ENCODE measurements around the gene ZFP64.
"Not testable (repeated sequence)": the region's sequence is repeated elsewhere in the genome, so short reads cannot be mapped to it uniquely, and the experiment has no call there.

ZFP64 gene

DNA sequence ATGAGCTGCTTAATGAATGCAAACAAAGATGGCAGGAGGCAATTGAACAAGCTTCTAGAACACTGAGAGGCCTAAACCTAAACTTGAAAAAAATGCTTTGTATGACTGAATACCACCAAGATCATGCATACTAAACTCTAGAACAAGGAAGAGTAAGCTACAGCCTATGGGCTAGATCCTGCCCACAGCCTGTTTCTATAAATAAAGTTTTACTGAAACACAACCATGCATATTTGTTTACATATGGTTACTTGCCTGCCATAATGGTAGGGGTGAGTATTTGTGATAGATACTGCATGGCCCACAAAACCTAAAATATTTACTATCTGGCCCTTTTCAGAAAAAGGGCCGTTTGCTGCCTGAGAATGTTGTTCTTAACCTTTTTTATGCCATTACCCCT, 37.0 kb downstream of the ZFP64 start:
- DNase-seq (ENCODE audit: low spot score): no peak

GRCh38 chr20:52153896-52154295, 37.7 kb downstream of the ZFP64 start:
- no peak for DNase-seq (ENCODE audit: low spot score)

GRCh38 chr20:52152921-52153320, 38.7 kb downstream of the ZFP64 start:
- DNase-seq (ENCODE audit: low spot score): no peak

DNA sequence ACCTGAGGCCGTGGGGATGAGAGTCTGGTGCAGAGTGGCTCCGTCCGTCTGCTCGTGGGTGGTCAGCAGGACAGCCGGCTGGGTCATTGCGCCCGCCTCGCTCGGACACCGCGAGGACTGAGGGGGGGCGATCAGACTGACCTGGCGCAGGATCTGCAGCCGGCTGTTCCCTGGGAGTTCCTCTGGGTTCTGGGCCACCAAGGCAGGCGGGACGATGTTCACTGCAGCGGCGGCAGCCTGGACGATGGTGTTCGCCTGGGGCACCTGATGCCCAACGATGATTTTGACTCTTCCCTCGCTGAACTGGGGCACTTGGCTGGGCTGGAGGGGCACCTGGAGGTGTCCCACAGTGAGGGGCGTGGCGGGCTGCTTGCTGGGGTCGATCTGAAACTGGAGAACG, 39.2 kb downstream of the ZFP64 start:
- DNase-seq (ENCODE audit: low spot score): no peak

- DNase-seq (ENCODE audit: low spot score): peak; percentile 39
Measured at GRCh38 chr20:52150440-52151258, 40.9 kb downstream of the ZFP64 start.

DNA sequence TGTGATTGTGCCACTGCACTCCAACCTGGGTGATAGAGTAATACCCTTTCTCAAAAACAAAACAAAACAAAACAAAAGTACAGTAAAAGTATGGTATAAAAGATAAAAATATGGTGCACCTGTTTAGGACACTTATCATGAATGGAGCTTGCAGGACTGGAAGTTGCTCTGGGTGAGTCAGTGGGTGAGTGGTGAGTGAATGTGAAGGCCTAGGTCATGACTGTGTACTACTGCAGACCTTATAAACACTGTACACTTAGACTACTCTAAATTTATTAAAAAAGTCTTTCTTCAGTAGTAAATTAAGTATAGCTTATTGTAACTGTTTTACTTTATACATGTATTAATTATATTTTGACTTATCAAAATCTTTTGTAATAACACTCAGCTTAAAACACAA, 46.0 kb downstream of the ZFP64 start:
- DNase-seq (ENCODE audit: low spot score): no peak

DNA sequence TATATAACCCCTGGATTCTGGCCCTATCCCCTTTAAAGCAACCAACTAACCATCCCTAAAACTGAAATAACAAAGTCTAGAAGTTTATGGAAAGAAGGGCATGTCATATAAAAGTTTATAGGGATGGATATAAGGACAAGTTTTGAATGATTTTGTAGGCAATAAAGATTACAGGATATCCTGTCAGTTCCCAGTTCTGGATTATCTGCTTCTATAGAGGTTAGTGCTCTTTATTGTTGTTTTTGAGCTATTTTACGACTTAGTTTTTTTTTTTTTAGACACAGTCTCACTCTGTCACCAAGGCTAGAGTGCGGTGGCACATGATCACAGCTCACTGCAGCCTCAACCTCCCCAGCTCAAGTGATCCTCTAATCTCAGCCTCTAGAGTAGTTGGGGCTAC, 48.3 kb downstream of the ZFP64 start:
- no peak for DNase-seq (ENCODE audit: low spot score)

- no peak for DNase-seq (ENCODE audit: low spot score)
Measured at GRCh38 chr20:52142757-52143156, 48.8 kb downstream of the ZFP64 start.

- no peak for DNase-seq (ENCODE audit: low spot score)
Measured at GRCh38 chr20:52139986-52140385, 51.6 kb downstream of the ZFP64 start.

DNA sequence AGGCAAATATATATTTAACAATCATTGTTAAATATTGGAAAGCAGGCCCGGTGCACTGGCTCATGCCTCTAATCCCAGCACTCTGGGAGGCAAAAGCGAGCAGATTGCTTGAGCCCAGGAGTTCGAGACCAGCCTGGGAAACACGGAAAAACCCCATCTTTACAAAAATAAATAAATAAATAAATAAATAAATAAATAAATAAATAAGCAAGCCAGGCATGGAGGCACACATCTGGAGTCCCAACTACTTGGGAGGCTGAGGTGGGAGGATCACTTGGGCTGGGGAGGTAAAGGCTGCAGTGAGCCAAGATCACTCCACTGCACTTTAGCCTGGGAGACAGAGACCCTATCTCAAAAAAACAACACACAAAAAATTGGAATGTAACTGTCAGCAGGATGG, 53.7 kb downstream of the ZFP64 start:
- no peak for DNase-seq (ENCODE audit: low spot score)

GRCh38 chr20:52133714-52134113, 57.9 kb downstream of the ZFP64 start:
- DNase-seq (ENCODE audit: low spot score): not testable (repeated sequence)

GRCh38 chr20:52132337-52132736, 59.2 kb downstream of the ZFP64 start:
- DNase-seq (ENCODE audit: low spot score): no peak

- DNase-seq (ENCODE audit: low spot score): no peak
Measured at GRCh38 chr20:52131048-52131643, 60.4 kb downstream of the ZFP64 start.

DNA sequence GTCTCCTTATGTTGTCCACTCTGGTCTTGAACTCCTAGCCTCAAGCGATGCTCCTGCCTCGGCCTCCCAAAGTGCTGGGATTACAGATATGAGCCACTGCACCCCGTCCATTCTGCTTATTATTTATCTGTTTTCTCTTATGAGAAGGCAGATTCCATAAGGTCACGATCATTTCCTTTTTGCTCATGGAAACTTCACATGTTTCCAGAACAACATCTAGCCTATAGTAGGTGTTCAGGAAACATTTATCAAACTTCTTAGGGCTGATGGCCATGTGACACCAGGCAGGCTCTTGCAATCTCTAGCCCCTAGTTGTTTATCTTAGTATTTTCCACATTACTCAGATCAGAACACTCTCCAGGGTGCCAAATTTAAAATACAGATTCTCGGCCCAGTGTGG, 61.2 kb downstream of the ZFP64 start:
- no peak for DNase-seq (ENCODE audit: low spot score)

GRCh38 chr20:52129611-52130010, 62.0 kb downstream of the ZFP64 start:
- DNase-seq (ENCODE audit: low spot score): no peak

- DNase-seq (ENCODE audit: low spot score): no peak
Measured at GRCh38 chr20:52127309-52127708, 64.3 kb downstream of the ZFP64 start.

DNA sequence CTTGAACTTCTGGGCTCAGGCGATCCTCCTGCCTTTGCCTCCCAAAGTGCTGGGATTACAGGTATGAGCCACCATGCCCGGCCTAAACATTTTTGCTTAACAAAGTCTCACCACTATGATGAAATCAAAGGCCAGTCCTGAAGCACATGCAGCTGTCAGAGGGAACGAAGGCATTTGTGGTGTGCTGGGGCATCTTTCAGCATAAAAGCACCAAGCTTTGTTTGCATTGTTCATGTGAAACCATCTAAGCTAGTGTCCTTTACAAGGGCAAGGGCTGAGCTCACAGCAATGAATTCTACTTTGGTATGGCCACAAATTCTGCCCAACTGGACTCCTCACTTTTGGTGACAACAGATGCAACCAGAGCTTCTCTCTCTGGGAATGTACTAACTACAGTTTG, 66.8 kb downstream of the ZFP64 start:
- DNase-seq (ENCODE audit: low spot score): no peak

GRCh38 chr20:52118696-52119095, 72.9 kb downstream of the ZFP64 start:
- DNase-seq (ENCODE audit: low spot score): no peak

DNA sequence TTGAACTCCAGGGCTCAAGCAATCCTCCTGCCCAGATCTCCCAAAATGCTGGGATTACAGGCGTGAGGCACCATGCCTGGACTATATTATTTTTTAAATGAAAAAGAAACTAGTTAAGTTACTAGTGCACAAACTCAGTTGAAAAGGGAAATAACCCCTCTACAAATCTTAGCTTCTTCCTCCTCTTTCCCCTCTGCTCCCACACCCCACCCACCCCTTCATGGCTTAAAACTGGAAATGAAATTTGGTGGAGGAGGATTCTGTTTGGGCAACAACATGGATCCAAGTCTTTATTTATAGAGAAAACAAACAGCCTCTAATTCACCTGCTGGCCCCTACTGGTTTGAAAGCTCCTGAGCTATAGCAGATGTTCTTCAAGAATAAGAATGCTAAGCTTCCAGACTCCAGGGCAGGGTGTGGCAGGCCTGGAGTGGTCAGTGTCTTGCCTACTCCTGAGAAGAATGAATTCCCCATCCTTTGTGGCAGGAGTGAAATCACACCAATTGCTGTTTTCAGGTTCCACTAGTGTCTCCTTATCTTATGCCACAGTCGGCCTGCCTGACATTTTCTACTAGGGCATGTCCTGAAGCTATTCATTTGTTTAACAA, 73.5 kb downstream of the ZFP64 start:
- DNase-seq (ENCODE audit: low spot score): no peak

DNA sequence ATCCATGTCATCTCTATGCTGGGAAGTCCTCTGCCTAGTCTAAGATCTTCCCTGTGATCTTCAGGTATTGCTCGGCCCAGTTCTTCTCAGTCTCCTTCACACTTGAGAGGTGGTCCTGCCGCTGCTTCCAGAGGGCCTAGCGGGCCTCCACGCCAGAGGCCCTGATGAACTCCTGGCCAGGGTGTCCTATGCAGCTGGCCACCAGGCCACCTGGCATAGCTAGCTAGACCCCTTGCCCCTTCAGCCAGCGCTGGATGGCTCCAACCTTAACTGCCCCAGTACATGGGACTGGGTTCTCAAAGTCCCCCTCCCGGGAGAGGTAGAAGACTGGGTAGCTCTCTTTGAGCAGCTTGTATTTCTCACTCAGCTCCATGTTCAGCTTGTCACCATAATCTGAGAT, 81.1 kb downstream of the ZFP64 start:
- no peak for DNase-seq (ENCODE audit: low spot score)

DNA sequence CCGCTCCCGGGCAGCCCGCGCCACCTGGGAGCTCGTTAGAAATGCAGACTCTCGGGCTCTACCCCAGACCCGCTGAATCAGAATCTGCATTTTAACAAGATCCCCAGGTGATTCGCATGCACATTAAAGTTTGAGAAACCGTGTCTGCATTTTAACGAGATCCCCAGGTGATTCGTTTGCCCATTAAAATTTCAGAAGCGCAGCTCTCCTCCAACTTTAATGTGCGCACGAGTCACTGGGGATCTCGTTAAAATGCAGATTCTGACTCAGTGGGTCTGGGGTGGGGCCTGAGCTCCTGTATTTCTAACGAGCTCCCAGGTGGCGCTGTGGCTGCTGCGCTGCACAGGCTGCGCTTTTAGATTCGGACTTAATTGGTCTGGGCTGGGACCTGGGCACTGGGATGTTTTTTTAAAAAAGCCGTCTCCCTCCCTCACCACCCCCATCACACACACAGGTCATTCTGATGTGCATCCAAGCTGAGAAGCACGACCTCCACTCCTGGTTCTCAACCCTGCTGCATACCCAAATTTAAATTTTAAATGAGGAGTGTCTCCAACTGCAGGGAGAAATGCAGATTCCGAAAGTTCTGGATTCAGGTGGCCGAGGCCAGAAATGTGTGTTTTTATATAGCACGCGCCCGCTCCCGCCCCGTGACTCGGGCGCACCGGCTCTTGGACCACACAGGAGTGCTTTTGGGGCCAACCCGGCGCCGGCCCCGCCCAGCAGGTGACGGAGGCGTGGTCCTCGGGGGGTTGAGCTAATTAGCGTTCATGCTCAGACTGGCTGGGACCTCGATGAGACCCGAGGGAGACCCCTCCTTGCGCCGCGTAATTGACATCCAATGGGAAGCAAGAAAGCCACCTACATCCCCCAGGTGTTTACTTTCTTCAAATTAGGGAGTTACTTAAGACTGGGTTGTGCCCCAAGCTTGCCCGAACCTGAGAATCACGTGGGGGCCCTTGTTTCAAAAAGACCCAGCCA, 85.8 kb downstream of the ZFP64 start:
- DNase-seq (ENCODE audit: low spot score): no peak

Data from D341Med (cell line).